ENCODE measurements around the gene TYMS.

GRCh38 chr18:662197-662596, 4.7 kb downstream of the TYMS start:
- TF ChIP-seq CTCF (IDR thresholded peaks at IDR 0.05; ENCODE audit: extremely low read depth in 1 of 2, insufficient read depth in 1 of 2, low read depth in 1 of 2, low read length in 2 of 2): no peak
- no peak for TF ChIP-seq MAX (IDR thresholded peaks at IDR 0.05; ENCODE audit: insufficient read depth, insufficient read length)
- TF ChIP-seq POLR2A (IDR thresholded peaks at IDR 0.05; ENCODE audit: low read depth, low read length): no peak
- no peak for TF ChIP-seq JUN (IDR thresholded peaks at IDR 0.05; ENCODE audit: borderline replicate concordance, insufficient read depth, insufficient read length, low read depth)
